HG02981 (cell line): Measurements from ENCODE around the gene LRP1B.
"Not testable (repeated sequence)": the region's sequence is repeated elsewhere in the genome, so short reads cannot be mapped to it uniquely, and the experiment has no call there.

Experiments
- ATAC-seq: cut with Tn5 transposase; IDR thresholded peaks from one replicate; pipeline ENCODE4 v1.9.1; 2021; ENCODE audit warnings: mild to moderate bottlenecking, moderate library complexity; ENCODE audit not compliant: unreplicated experiment

The LRP1B gene

DNA sequence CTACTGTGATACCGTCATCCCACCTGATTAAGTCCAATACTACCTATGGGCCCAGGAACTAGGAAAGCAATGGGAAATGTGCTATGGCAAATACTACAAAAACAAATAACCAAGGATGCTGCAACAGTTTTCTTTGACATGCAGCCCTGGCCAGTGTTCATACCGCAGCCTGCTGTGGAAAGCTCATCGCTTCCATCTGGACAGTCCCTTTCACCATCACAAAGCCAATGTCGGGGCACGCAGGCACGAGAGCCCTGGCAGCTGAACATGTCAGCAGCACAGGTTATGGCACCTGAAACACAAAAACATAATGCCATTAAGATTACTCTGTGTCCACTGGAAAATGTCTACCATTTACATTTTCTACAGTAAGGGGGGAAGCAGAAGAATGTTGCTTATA is 1621.1 kb downstream of the LRP1B start:
- ATAC-seq, result no peak

DNA sequence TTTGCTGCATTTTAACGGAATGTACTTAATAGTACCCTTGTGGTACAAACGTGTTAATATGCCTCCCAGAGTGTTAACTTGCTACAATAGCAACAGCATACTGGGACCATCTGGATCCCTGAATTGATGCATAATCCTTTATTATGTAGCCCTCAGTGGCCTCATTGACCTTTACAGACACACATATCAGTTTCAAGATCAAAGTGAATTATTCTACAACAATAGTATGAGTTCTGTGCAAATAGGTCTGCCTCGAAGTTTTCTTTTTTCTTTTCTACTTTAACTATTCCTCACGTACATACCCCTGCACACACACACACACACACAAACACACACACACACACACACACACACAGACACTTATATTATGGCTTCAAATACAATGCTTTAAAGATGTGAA is 1622.1 kb downstream of the LRP1B start:
- ATAC-seq, result no peak

DNA sequence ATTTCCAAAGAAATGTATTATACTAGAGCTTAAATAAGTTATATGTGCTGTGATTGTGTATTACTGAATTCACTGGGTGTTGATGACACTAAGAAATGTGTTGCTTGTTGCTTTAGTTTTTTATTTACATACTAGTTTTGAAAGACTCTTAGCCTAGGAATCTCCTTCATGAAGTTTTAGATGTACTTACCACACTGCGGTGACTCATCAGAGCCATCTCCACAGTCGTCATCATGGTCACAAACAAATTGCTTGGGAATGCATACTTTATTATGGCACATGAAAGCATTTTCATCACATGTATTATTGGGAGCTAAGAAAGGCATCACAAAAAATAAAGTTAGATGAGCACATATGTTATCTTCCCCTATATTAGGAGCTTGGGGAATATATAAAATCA is 1624.2 kb downstream of the LRP1B start:
- no peak for ATAC-seq

DNA sequence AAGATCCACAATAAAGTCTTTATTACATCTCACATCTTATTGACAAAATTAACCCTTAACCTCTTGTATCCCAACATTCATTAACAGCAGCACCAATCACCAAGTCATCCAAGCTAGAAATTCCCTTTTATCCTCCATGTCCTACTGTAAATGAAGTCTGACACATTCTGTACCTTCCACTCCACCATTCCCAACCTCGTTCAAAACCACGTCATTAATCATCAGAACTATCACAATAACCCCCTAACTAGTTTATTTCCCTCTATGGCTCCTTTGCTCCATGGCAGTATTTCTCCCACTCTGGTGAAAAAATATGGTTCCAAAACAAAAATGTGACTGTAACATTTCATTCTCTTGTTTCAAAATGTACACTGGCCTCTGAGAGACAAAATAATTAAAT is 1626.2 kb downstream of the LRP1B start:
- no peak for ATAC-seq

DNA sequence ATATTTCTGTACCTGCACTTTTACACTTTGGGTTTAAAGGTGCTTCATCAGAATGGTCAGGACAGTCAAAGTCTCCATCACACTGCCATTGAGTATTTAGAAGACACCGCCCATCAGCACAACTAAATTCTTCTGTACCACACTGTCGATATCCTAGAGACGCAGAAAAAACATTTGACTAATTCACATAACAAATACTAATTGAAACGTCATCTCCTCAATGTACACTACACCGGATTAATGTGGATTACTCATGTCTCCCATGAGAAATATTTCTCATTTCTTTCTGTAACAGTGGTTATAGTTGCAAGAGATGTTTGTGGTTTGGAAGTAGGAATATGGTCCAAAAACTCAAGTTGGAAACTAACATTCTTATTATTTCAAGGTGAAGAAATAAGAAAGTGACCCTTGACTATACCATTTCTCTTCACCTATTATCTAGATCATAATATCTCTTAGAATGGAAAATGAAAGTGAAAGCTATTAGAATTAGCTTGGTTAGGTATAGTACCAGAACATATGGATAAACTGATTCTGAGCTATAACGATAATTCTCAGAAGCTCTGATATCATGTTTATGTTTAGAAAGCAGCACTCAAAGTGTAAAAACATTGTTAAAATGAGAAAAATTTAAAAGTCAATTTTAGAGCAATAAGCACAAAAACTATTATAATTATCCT is 1627.7 kb downstream of the LRP1B start:
- peak; percentile 49 for ATAC-seq

DNA sequence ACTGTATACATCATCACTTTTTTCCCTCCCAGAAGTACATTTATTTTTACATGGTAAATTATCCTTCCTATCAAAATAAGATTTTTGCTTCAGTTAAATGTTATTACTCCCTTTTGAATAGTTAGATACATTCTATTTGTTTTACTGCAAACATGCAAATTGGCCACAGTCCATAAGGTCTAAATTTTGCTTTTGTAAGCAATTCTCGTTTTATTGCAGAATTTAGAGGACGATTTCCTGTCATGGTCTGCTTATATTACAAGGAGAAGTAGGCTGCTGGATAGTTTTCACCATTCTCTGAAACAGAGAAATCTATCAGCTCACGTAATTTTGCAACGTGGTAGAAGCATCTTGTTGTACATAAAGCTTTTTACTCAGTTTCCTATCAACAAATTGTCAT is 1632.5 kb downstream of the LRP1B start:
- ATAC-seq, result no peak

DNA sequence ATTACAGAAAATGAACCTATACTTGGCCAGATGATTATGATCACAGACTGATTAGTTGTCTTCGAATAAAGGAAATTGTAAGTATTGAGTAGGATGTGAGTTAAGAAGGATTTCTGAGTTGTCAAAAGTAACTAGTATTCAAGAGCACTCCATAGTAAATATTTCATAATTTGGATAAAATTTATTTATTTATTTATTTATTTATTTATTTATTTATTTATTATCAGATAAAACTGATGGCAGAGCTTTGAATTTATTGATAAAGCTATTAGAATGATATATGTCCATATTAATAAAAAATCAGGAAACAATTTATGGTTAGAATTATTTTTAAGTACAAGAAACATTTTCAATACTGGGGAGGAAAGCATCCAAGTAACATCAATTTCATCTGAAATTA is 1634.1 kb downstream of the LRP1B start:
- no peak for ATAC-seq

DNA sequence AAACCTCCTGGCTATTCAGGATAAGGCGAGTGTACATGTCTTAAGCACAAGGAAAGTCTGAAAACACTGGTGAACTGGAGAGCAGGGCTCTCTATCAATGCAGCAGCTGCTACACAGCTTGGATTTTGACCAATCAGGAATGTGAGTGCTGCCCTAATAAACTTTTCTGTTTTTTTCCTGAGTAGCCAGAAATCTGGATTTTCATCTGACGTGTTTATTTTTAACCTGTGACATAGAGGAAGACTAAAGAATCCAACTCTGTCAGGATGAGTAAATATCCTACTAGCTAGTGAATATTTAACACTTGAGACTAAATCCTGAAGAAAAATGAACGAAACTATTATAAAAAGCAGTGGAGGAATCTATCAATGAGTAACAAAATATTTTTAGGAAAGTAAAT is 1638.9 kb downstream of the LRP1B start:
- no peak for ATAC-seq

DNA sequence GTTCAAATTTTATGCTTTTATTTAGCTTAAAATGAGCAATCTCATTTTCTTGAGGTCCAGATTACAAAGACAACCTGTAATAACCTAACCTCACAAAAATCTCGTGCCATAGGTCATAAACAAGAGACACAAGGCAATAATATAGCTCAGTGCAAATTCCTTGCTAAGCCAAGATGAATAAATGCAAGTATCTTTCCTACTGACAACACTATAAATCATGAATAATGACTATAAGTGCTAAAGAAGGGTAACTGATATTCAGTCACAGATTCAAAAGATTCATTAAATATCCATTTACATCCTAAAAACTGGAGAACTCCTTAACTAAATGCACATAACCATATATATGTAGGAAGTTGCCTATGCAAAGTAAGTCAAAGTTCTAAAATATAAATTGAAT is 1641.6 kb downstream of the LRP1B start:
- no peak for ATAC-seq

DNA sequence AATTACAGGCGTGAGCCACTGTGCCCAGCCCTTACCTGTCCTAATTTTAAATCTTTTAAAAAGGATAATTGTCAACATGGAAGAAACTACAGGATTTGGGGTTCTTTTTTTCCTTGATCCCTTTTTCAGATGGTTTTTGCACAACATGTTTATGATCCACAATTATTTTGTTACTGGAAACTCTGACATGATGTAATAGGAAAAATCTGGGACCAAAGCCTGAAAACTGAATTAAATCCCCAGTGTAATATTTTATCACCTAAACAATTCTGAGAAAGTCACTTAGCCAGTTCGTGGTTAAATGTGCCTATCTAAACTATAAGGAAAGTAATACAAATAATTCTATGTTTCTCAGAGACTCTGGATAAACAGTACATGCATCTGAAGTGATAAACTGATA is 1649.7 kb downstream of the LRP1B start:
- ATAC-seq, result no peak

DNA sequence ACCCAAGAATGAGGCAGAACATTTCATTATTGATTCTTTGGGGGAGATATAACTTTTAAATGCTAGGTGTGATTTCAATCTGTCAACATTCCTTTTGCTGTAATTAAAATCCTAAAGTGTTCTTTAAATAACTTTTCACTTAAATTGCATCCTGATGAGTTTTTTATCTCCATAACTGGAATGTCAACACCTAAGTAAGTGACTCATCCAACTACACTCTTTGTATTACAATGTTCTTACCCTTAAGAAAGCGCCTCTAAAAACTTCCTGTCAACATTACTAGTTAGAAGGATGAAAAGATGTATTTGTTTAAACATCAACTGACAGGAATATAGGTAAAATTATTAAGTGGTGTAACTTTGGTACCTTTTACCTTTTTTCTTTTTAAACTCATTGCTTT is 1657.0 kb downstream of the LRP1B start:
- ATAC-seq, result no peak

DNA sequence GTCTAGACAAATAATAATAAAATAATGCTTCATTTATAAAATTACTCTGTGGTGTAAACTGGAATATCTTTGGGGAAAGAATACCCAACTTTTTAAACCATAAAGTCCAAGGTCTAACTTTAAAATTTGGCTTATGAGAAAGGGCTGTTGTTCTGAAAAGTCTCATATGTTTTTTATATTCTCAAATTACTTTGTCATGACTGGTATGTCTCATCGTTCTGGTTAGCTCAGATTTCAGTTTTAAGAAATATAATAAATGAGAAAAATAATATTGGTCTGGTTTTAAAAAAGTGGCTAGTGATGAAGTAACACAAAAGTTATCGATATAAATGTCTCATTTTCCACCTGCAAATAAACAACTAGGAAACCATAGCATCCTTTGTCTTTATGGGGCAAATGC is 1658.1 kb downstream of the LRP1B start:
- no peak for ATAC-seq

DNA sequence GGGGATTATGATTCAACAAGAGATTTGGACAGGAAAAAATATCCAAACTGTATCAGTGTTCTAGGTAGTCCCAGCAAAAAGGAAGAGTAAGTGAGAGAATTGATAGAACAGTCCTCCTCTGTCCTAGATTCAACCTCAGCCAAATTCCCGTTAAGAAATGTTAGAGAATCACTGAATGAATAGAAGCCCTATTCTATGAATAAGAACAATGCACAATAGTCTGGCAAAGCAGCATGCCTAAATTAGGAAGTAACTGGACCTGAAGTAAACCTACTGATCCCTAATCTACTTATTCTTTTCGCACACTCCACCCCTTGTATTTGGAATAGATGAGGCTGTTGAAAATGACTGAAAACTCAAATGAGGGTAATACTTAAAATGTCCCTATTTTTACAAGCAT is 1665.5 kb downstream of the LRP1B start:
- no peak for ATAC-seq

DNA sequence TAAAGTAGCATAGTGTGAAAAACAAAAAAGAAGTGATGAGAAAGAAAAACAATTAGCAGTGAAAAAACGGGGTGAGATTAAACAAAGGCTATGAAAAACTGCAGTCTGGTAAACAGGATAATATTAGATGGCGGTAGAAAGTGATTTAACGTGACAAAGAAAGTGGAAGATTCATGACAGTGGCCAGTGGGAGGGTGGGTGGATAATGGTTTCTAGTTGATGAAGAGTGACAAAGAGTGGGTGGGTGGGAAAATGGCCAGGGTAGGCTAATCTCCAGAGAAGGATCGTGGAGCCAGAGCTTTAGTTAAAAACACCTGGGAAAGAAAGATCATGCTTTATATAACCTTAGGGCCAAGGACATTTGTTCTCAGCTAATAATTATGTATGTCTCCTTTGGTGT is 1667.8 kb downstream of the LRP1B start:
- ATAC-seq, result no peak

DNA sequence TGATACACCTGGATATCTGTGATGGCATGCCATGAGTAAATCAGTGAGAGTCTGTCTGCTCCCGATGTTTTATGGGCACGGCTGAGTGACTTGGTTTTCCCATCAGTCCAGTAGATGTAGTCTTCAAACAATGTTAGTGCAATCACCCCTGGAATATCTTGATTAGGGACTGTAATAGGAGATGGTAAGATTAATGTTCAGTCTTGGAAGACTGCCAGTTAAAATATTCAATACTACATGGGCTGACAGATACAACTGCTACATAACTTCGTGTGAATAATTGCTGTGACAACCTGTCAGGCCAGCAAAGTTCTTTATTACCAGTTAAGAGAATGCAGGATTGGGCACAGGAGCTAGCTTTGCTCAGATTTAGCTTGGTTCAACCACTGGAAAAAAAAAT is 1673.3 kb downstream of the LRP1B start:
- ATAC-seq, result no peak

DNA sequence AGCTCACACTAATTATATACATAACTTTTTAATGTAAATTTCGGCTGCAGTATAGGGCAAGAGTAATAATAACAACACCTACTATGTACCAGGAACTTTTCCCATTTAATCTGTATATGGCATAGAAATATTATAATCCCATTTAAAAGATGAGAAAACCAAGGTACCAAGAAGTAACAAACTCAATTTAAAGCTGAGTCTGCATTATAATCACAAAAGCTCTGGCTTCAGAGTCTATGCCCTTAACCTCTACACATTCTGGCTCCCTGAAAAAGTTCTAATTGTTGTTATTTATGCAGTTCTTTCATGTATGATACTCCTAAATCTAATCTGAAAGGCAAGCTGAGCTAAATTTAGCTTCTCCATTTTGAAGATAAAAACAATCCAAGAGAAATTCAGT is 1675.5 kb downstream of the LRP1B start:
- ATAC-seq, result no peak

DNA sequence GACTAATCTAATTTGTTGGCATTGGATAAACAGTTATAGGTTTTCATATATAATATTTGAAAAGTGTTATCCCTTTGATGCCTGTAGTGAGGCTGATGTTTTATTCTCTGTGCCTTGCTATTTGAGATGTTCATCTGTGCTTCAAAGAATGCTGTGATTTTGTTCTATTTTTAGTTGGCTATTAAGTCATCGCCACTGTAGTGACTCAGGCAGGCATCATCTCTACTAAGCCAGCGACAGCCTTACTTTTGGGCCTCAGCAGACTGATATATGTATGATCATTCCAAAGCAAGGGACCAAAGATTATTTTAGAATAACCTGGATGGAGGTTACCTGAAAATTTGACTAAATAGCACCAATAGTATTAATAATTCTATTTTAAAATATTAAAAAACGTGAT is 1676.1 kb downstream of the LRP1B start:
- ATAC-seq, result no peak

DNA sequence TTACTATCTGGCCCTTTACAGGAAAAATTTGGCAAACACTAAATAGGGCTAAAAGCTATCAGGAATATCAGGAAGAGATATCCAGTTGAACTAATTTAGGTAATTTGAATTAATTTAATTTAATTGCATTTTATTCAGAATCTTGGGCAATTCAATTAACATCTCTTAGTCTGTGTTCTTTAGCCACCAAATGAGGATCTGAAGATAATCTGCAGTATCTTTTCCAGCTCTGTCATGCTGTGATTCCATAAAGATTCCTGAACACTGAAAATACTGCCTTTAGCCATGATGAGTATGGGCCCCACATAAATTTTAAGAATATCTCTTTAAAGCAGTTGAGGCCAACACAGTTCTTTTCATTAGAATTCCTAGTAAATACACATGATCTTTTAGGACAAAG is 1679.5 kb downstream of the LRP1B start:
- ATAC-seq, result no peak

DNA sequence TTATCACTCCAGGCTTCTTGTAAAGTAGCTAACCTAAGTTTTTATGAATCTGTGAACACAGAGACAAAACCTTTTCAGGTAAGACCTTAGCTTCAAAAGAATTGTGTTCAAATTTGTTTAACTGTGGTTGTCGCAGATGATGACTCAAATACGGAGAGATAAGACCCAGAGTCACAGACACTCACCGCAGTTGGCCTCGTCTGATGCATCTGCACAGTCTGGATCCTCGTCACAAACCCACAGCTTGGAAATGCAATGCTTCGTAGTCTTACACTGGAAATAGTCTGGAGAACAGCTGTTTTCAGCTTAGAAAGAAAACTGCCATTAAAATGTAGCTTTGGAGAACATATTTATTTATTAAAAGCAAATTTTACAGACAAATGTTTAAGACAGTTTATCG is 1688.5 kb downstream of the LRP1B start:
- no peak for ATAC-seq

DNA sequence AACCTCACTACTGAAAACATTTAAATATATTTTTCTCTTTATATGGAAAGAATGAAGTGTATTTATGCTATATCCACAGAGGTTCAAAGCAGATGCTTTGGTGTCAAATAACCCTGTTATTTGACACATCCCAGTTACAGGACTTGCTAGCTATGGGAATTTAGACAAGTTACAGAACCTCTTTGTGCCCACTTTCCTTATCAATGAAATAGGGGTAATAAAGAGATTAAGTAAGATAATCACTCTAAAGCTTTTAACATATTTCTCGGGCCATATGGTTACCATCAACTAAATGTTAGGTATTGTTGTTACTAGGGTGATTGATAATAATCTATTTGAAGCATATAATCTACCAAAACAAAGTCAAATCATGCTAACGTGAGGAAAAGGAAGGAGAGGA is 1690.0 kb downstream of the LRP1B start:
- ATAC-seq, result no peak

DNA sequence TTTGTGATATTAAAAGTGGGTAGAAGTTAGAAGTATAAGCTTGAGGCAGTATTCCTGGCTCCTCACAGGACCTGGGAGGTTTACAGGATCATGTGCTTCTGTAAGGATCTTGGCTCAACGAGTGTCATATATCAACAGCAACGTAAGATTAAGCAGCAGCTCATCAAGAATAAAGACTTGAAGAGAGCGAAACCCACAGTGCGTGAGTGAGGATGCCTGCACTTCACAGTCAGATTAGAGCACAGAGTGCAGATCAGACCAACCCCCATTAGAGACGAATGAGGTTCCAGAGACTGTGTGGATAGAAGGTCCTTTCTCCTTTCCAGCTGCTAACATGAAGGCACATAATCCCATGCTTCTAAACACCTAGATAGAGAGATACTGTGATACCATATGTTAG is 1693.9 kb downstream of the LRP1B start:
- ATAC-seq, result no peak

DNA sequence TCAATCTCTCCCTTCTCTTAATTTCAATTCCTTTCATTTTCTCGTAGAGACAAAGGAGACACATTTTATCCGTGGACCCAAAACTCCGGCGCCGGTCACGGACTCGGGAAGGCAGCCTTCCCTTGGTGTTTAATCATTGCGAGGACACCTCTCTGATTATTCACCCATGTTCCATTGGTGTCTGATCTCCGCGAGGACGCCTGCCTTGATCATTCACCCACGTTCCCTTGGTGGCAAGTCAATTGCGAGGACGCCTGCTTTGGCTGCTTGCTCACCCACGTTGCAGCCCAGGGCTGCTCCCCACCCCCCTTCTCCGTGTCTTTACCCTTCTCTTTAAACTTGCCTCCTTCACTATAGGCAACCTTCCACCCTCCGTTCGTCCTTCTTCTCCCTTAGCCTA is 1703.8 kb downstream of the LRP1B start:
- not testable (repeated sequence) for ATAC-seq

DNA sequence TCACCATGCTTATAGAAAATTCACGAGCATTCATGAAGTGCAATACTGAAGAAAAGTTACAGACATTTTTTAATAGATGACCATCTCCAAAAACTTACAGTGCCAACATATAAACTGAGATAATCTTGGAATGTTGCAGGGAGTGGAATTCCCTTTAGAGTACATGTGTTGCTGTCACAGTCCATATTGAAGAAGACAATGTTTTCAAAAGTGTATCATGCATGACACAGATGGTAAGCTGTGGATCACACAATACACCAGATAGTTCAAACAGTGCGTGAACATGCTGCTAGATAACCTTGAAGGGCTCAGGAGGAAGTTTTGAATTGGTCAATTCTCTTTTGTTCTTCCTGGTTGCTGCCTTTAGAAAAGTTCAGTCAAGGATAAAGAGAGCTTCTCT is 1706.3 kb downstream of the LRP1B start:
- no peak for ATAC-seq

DNA sequence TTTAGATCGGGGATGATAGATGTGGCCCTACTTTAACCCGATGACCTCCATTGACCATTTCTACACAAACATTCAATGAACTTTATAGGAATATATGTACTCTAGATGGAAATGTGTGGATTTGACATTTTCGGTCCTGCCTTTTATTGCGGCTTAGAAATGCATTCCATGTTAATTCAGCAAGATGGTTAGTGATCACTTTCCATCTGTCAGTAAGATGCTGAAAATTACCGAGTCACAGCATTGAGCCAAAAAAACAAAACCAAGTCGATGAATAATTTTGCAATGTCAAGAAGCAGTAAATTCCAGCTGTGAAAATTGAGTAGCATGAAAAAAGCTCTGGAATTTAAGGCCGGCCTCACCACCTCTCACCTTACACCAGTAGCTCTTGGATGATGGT is 1708.1 kb downstream of the LRP1B start:
- no peak for ATAC-seq
